ENCODE results near the gene SRPX.

The SRPX gene

GRCh38 chrX:38117485-38117884 lies 103.2 kb downstream of the SRPX start:
- POLR2A ChIA-PET = no interaction called here
- TF ChIP-seq CTCF (IDR thresholded peaks at IDR 0.05; ENCODE audit: insufficient read depth, low read length, missing control alignments) = no peak
- no peak for DNase-seq (ENCODE audit: low read depth, low spot score)
- CTCF ChIA-PET = no interaction called here
- H3K4me3 ChIP-seq (ENCODE audit: low read depth, low read length) = no peak overlapping the region

GRCh38 chrX:38116706-38117105 lies 104.0 kb downstream of the SRPX start:
- ChIA-PET CTCF (no interaction called here), POLR2A (no interaction called here)
- no peak overlapping the region for H3K4me3 ChIP-seq (ENCODE audit: low read depth, low read length)
- no peak for TF ChIP-seq CTCF (IDR thresholded peaks at IDR 0.05; ENCODE audit: insufficient read depth, low read length, missing control alignments)
- DNase-seq (ENCODE audit: low read depth, low spot score) = no peak

GRCh38 chrX:38112566-38112965 lies 108.1 kb downstream of the SRPX start:
- POLR2A ChIA-PET = no interaction called here
- no peak for DNase-seq (ENCODE audit: low read depth, low spot score)
- no peak for TF ChIP-seq CTCF (IDR thresholded peaks at IDR 0.05; ENCODE audit: insufficient read depth, low read length, missing control alignments)
- CTCF ChIA-PET = no interaction called here
- H3K4me3 ChIP-seq (ENCODE audit: low read depth, low read length) = no peak overlapping the region

GRCh38 chrX:38111196-38111595 lies 109.5 kb downstream of the SRPX start:
- no peak for TF ChIP-seq CTCF (IDR thresholded peaks at IDR 0.05; ENCODE audit: insufficient read depth, low read length, missing control alignments)
- ChIA-PET POLR2A (no interaction called here), CTCF (no interaction called here)
- no peak overlapping the region for H3K4me3 ChIP-seq (ENCODE audit: low read depth, low read length)
- DNase-seq (ENCODE audit: low read depth, low spot score) = no peak

GRCh38 chrX:38110231-38110630 lies 110.4 kb downstream of the SRPX start:
- ChIA-PET POLR2A (no interaction called here), CTCF (no interaction called here)
- no peak for DNase-seq (ENCODE audit: low read depth, low spot score)
- no peak overlapping the region for H3K4me3 ChIP-seq (ENCODE audit: low read depth, low read length)
- no peak for TF ChIP-seq CTCF (IDR thresholded peaks at IDR 0.05; ENCODE audit: insufficient read depth, low read length, missing control alignments)

GRCh38 chrX:38109042-38109898 lies 111.4 kb downstream of the SRPX start:
- no peak for TF ChIP-seq CTCF (IDR thresholded peaks at IDR 0.05; ENCODE audit: insufficient read depth, low read length, missing control alignments)
- DNase-seq (ENCODE audit: low read depth, low spot score) = no peak
- POLR2A ChIA-PET = no interaction called here
- CTCF ChIA-PET = no interaction called here
- no peak overlapping the region for H3K4me3 ChIP-seq (ENCODE audit: low read depth, low read length)
